GM12865 (cell line): ENCODE measurements around the gene CCDC47.
"Not testable (repeated sequence)": the region's sequence is repeated elsewhere in the genome, so short reads cannot be mapped to it uniquely, and the experiment has no call there.

Source experiments
- DNase-seq: peaks from one replicate; pipeline ENCODE4 v3.0.0; 2010; ENCODE audit warnings: low read depth
- H3K4me3 ChIP-seq: 2 replicates; pipeline ENCODE4 v1.5.1; 2011; ENCODE audit warnings: mild to moderate bottlenecking, low read depth, low read length, control low read depth
- CTCF ChIP-seq: IDR thresholded peaks from 2 replicates; pipeline ENCODE4 v1.5.1; 2011; ENCODE audit warnings: low read length, control low read depth, low read depth, inconsistent platforms; ENCODE audit not compliant: insufficient read depth; ENCODE audit errors: missing control alignments

The CCDC47 gene

GRCh38 chr17:63798572-63799106 is 25.2 kb upstream of the CCDC47 start:
- no peak for DNase-seq
- H3K4me3 ChIP-seq, result no peak overlapping the region

GRCh38 chr17:63796375-63796774 is 23.0 kb upstream of the CCDC47 start:
- not testable (repeated sequence) for H3K4me3 ChIP-seq, DNase-seq

More at GRCh38 chr17:63798572-63799106, 25.2 kb upstream of the CCDC47 start:
- no peak for TF ChIP-seq CTCF

- DNase-seq, result no peak
- no peak overlapping the region for H3K4me3 ChIP-seq
- no peak for TF ChIP-seq CTCF
Measured at GRCh38 chr17:63792055-63792729, 18.8 kb upstream of the CCDC47 start.

DNA sequence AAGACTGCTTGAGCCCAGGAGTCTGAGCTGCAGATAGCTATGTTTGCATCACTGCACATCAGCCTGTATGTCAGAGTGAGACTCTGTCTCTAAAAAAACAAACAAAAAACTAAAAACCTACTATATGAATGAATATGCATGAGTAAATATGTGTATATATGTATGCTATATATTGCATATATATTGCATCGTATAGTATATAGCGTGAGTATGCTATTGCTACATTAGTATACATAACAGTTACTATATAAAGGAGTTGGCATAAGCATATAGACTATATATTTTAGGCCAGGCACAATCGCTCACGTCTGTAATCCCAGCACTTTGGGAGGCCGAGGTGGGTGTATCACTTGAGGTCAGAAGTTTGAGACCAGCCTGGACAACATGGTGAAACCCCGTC is 16.7 kb upstream of the CCDC47 start:
- H3K4me3 ChIP-seq, result no peak overlapping the region
- no peak for TF ChIP-seq CTCF
- DNase-seq, result no peak

DNA sequence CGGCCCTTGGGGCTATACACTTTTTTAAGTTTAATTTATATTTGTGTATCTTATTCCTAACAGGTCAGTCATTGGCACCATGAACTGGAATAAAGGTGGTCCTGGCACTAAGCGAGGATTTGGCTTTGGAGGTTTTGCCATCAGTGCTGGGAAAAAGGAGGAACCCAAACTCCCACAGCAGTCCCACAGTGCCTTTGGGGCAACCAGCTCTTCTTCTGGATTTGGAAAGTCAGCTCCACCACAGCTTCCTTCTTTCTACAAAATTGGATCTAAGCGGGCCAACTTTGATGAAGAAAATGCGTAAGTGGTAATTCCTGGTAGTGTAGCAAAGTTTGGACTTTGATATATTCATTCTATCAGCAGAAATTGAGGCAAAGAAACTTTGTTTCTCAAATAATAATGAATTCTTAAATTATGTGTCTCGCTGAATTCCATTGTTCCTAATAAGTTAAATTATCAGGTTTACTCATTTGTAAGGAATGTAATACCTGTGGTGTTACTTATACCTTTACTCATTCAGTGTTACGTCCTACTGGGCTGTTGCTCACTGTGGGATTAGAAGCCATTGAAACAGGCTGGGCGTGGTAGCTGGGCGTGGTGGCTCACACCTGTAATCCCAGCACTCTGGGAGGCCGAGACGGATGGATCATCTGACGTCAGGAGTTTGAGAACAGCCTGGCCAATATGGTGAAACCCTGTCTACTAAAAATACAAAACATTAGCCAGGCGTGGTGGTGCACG is 13.7 kb upstream of the CCDC47 start:
- no peak for DNase-seq
- H3K4me3 ChIP-seq, result no peak overlapping the region
- TF ChIP-seq CTCF, result no peak

DNA sequence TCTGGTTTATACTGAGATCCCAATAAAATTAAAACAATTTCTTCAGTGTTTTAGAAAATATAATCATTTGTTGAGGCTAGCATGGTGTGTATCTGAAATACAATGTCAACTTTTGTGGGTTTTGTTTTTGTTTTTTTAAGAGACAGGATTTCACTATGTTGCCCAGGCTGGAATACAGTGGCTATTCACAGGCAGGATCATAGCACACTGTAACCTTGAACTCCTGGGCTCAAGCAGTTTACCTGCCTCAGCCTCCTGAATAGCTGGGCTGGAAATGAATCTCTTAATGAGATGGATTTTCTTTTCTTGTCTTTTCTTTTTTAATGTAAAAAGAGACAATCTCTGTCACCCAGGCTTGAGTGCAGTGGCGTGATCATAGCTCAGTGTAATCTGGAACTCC is 12.7 kb upstream of the CCDC47 start:
- H3K4me3 ChIP-seq, result no peak overlapping the region
- no peak for TF ChIP-seq CTCF
- no peak for DNase-seq

DNA sequence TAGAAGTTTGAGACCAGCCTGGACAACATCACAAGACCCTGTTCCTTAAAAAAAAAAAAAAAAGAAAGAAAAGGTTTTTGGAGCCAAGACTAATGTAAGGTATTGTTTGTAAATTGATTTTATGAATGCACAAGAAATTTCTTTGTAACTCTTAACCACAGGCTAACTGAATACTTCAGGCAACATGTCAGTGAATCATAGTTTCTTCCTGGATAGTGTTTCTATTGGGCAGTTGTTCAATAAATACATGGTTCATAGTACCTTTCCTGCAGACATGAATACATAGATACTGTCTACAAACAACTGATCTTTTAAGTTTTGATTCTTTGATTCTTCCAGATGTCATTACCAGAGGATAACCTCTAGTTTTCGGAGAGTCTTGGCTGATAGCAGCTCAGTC is 12.2 kb upstream of the CCDC47 start:
- no peak for TF ChIP-seq CTCF
- no peak for DNase-seq

More for the DNA sequence above, 12.2 kb upstream of the CCDC47 start:
- H3K4me3 ChIP-seq, result no peak overlapping the region
